SK-N-SH treated with all-trans-retinoic acid at 6 μM for 48 hours (cell line): ENCODE data around the gene ANKUB1.

Experiments
- ATAC-seq: fragments of 200-7000 bp; cut with Tn5 transposase; 3 replicates; pipeline ENCODE4 v1.9.1; 2020; ENCODE audit warnings: mild to moderate bottlenecking, moderate library complexity
- BACH2 ChIP-seq: fragments of 250-450 bp; sonication (Bioruptor Pico); IDR thresholded peaks from 2 replicates; pipeline ENCODE4 v1.9.0; 2021; ENCODE audit warnings: mild to moderate bottlenecking, borderline replicate concordance
- CSDC2 ChIP-seq: fragments of 250-450 bp; sonication (Bioruptor Pico); IDR thresholded peaks from 2 replicates; pipeline ENCODE4 v1.5.0; 2020; ENCODE audit warnings: mild to moderate bottlenecking, moderate library complexity
- ESRRG ChIP-seq: fragments of 250-450 bp; sonication (Bioruptor Pico); IDR thresholded peaks from 2 replicates; pipeline ENCODE4 v1.6.1; 2021; ENCODE audit warnings: mild to moderate bottlenecking
- GLIS3 ChIP-seq: fragments of 250-450 bp; sonication (Bioruptor Pico); IDR thresholded peaks from 2 replicates; pipeline ENCODE4 v1.5.0; 2020; ENCODE audit warnings: mild to moderate bottlenecking, moderate library complexity
- ISL1 ChIP-seq: fragments of 250-450 bp; sonication (Bioruptor Pico); IDR thresholded peaks from 2 replicates; pipeline ENCODE4 v2.1.2; 2022; ENCODE audit warnings: mild to moderate bottlenecking, moderate library complexity
- OSR1 ChIP-seq: fragments of 250-450 bp; sonication (Bioruptor Pico); IDR thresholded peaks from 2 replicates; pipeline ENCODE4 v1.8.0; 2022; ENCODE audit warnings: moderate library complexity, mild to moderate bottlenecking, inconsistent platforms
- PPARA ChIP-seq: fragments of 250-450 bp; sonication (Bioruptor Pico); IDR thresholded peaks from 2 replicates; pipeline ENCODE4 v1.5.0; 2020; ENCODE audit warnings: mild to moderate bottlenecking, borderline replicate concordance
- RARB ChIP-seq: fragments of 250-450 bp; sonication (Bioruptor Pico); IDR thresholded peaks from 2 replicates; pipeline ENCODE4 v1.8.0; 2021; ENCODE audit warnings: mild to moderate bottlenecking, moderate library complexity
- SNAI2 ChIP-seq: fragments of 250-450 bp; sonication (Bioruptor Pico); IDR thresholded peaks from 2 replicates; pipeline ENCODE4 v1.5.0; 2020; ENCODE audit warnings: mild to moderate bottlenecking, moderate library complexity
- TCF4 ChIP-seq: fragments of 250-450 bp; sonication (Bioruptor Pico); IDR thresholded peaks from 2 replicates; pipeline ENCODE4 v1.8.0; 2021; ENCODE audit warnings: mild to moderate bottlenecking, moderate library complexity, borderline replicate concordance
- TOX ChIP-seq: fragments of 250-450 bp; sonication (Bioruptor Pico); IDR thresholded peaks from 2 replicates; pipeline ENCODE4 v1.8.0; 2021; ENCODE audit warnings: mild to moderate bottlenecking, moderate library complexity, borderline replicate concordance
- ZC3H10 ChIP-seq: fragments of 250-450 bp; sonication (Bioruptor Pico); IDR thresholded peaks from 2 replicates; pipeline ENCODE4 v1.5.1; 2021; ENCODE audit warnings: mild to moderate bottlenecking, moderate library complexity
- ZFP3 ChIP-seq: fragments of 250-450 bp; sonication (Bioruptor Pico); IDR thresholded peaks from 2 replicates; pipeline ENCODE4 v1.5.0; 2020; ENCODE audit warnings: mild to moderate bottlenecking, moderate library complexity
- ZFP30 ChIP-seq: fragments of 450-650 bp; formaldehyde crosslinking; IDR thresholded peaks from 2 replicates; pipeline ENCODE4 v1.5.0; 2022; ENCODE audit warnings: mild to moderate bottlenecking, moderate library complexity
- ZNF565 ChIP-seq: fragments of 450-650 bp; formaldehyde crosslinking; conservative IDR thresholded peaks from 2 replicates; pipeline ENCODE4 v1.5.0; 2020; ENCODE audit warnings: low read depth, mild to moderate bottlenecking, moderate library complexity
- ZNF70 ChIP-seq: fragments of 450-650 bp; formaldehyde crosslinking; IDR thresholded peaks from 2 replicates; pipeline ENCODE4 v1.5.0; 2020; ENCODE audit warnings: mild to moderate bottlenecking, moderate library complexity
- ZNF8 ChIP-seq: fragments of 450-650 bp; formaldehyde crosslinking; IDR thresholded peaks from 2 replicates; pipeline ENCODE4 v1.5.0; 2020; ENCODE audit warnings: mild to moderate bottlenecking, moderate library complexity
- TF ChIP-seq, protein P1 (sequence below): fragments of 250-450 bp; sonication (Bioruptor Pico); IDR thresholded peaks from 2 replicates; pipeline ENCODE4 v1.5.1; 2020; ENCODE audit warnings: low read depth, mild to moderate bottlenecking, moderate library complexity
- TF ChIP-seq, protein P2 (sequence below): fragments of 250-450 bp; sonication (Bioruptor Pico); IDR thresholded peaks from 2 replicates; pipeline ENCODE4 v1.5.1; 2021; ENCODE audit warnings: mild to moderate bottlenecking, moderate library complexity
- TF ChIP-seq, protein P3 (sequence below): fragments of 250-450 bp; sonication (Bioruptor Pico); IDR thresholded peaks from 2 replicates; pipeline ENCODE4 v1.8.0; 2021; ENCODE audit warnings: low read depth, mild to moderate bottlenecking, moderate library complexity, borderline replicate concordance
- TF ChIP-seq, protein P4 (sequence below): fragments of 250-450 bp; sonication (Bioruptor Pico); IDR thresholded peaks from 2 replicates; pipeline ENCODE4 v1.8.0; 2020; ENCODE audit warnings: mild to moderate bottlenecking, moderate library complexity, borderline replicate concordance

The ANKUB1 gene

GRCh38 chr3:149826636-149827035 lies 34.3 kb upstream of the ANKUB1 start:
- no peak for TF ChIP-seq ISL1
- no peak for TF ChIP-seq ZNF70 (CRISPR knock-in tag)
- no peak for TF ChIP-seq RARB
- no peak for TF ChIP-seq PPARA
- TF ChIP-seq TCF4 (CRISPR knock-in tag), result no peak
- TF ChIP-seq, protein P1, sequence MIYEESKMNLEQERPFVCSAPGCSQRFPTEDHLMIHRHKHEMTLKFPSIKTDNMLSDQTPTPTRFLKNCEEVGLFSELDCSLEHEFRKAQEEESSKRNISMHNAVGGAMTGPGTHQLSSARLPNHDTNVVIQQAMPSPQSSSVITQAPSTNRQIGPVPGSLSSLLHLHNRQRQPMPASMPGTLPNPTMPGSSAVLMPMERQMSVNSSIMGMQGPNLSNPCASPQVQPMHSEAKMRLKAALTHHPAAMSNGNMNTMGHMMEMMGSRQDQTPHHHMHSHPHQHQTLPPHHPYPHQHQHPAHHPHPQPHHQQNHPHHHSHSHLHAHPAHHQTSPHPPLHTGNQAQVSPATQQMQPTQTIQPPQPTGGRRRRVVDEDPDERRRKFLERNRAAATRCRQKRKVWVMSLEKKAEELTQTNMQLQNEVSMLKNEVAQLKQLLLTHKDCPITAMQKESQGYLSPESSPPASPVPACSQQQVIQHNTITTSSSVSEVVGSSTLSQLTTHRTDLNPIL (CRISPR knock-in tag), result no peak
- TF ChIP-seq, protein P2, sequence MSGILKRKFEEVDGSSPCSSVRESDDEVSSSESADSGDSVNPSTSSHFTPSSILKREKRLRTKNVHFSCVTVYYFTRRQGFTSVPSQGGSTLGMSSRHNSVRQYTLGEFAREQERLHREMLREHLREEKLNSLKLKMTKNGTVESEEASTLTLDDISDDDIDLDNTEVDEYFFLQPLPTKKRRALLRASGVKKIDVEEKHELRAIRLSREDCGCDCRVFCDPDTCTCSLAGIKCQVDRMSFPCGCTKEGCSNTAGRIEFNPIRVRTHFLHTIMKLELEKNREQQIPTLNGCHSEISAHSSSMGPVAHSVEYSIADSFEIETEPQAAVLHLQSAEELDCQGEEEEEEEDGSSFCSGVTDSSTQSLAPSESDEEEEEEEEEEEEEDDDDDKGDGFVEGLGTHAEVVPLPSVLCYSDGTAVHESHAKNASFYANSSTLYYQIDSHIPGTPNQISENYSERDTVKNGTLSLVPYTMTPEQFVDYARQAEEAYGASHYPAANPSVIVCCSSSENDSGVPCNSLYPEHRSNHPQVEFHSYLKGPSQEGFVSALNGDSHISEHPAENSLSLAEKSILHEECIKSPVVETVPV, result no peak
- TF ChIP-seq, protein P3, sequence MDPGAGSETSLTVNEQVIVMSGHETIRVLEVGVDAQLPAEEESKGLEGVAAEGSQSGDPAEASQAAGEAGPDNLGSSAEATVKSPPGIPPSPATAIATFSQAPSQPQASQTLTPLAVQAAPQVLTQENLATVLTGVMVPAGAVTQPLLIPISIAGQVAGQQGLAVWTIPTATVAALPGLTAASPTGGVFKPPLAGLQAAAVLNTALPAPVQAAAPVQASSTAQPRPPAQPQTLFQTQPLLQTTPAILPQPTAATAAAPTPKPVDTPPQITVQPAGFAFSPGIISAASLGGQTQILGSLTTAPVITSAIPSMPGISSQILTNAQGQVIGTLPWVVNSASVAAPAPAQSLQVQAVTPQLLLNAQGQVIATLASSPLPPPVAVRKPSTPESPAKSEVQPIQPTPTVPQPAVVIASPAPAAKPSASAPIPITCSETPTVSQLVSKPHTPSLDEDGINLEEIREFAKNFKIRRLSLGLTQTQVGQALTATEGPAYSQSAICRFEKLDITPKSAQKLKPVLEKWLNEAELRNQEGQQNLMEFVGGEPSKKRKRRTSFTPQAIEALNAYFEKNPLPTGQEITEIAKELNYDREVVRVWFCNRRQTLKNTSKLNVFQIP (CRISPR knock-in tag), result no peak
- no peak for TF ChIP-seq ZNF8
- TF ChIP-seq GLIS3 (CRISPR knock-in tag), result no peak
- no peak for TF ChIP-seq ZNF565
- TF ChIP-seq, all 23 proteins: peak for 0
- no peak for ATAC-seq

DNA sequence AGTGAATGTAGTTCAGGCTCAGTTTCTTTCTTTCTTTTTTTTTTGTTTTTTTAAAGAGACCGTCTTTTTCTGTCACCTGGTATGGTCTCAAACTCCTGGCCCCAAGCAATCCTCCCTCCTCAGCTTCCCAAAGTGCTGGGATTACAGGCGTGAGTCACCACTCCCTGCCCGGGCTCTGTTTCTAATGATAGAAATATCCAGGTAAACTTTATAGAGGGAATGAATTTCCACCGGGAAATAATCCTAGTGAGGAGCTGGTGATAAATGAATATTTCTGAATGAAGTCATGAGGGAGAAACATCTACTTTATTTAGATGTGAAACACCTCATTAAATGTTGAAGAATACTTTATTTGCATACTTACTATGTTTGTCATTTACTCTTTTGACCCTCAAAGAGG lies 27.8 kb upstream of the ANKUB1 start:
- ATAC-seq, result no peak
- TF ChIP-seq ZNF70 (CRISPR knock-in tag) (no peak), TOX (CRISPR knock-in tag) (no peak)
- TF ChIP-seq, protein P4, sequence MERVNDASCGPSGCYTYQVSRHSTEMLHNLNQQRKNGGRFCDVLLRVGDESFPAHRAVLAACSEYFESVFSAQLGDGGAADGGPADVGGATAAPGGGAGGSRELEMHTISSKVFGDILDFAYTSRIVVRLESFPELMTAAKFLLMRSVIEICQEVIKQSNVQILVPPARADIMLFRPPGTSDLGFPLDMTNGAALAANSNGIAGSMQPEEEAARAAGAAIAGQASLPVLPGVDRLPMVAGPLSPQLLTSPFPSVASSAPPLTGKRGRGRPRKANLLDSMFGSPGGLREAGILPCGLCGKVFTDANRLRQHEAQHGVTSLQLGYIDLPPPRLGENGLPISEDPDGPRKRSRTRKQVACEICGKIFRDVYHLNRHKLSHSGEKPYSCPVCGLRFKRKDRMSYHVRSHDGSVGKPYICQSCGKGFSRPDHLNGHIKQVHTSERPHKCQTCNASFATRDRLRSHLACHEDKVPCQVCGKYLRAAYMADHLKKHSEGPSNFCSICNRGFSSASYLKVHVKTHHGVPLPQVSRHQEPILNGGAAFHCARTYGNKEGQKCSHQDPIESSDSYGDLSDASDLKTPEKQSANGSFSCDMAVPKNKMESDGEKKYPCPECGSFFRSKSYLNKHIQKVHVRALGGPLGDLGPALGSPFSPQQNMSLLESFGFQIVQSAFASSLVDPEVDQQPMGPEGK, result no peak

DNA sequence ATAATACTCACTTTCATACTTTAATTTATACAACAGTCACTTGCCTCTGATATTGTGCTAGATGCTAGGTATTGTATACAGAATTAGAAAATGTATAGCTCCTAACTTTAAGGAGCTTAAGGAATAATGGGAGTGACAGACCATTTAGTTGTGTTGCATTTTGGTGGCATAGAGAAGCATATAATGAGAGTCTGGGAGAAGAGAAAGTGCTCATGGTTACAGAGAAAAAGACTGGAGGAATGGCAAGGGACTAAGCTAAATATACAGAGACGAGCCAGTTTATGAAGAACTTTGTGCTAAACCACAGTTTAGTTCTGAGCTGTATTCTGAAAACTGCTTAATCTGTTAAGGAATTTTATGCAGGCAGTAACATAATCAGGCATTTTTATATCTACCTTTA lies 27.1 kb upstream of the ANKUB1 start:
- no peak for TF ChIP-seq CSDC2 (CRISPR knock-in tag)
- no peak for TF ChIP-seq TCF4 (CRISPR knock-in tag)
- no peak for TF ChIP-seq ESRRG (CRISPR knock-in tag)
- TF ChIP-seq ZC3H10 (CRISPR knock-in tag), result no peak
- no peak for TF ChIP-seq TOX (CRISPR knock-in tag)
- TF ChIP-seq, protein P4, result no peak
- TF ChIP-seq RARB, result no peak
- no peak for TF ChIP-seq BACH2
- TF ChIP-seq GLIS3 (CRISPR knock-in tag), result no peak
- TF ChIP-seq ZFP30 (CRISPR knock-in tag), result no peak
- no peak for TF ChIP-seq OSR1 (CRISPR knock-in tag)
- no peak for TF ChIP-seq ZFP3 (CRISPR knock-in tag)
- TF ChIP-seq, protein P1 (CRISPR knock-in tag), result no peak
- TF ChIP-seq, protein P2, result no peak
- no peak for TF ChIP-seq ZNF70 (CRISPR knock-in tag)
- TF ChIP-seq SNAI2 (CRISPR knock-in tag), result no peak
- TF ChIP-seq, protein P3 (CRISPR knock-in tag), result no peak
- TF ChIP-seq PPARA, result no peak
- no peak for TF ChIP-seq ISL1
- no peak for TF ChIP-seq ZNF565
- TF ChIP-seq, all 23 proteins: peak for 0

More for the DNA sequence above, 27.1 kb upstream of the ANKUB1 start:
- no peak for ATAC-seq
